ENCODE measurements around the gene KLF15.

The KLF15 gene

DNA sequence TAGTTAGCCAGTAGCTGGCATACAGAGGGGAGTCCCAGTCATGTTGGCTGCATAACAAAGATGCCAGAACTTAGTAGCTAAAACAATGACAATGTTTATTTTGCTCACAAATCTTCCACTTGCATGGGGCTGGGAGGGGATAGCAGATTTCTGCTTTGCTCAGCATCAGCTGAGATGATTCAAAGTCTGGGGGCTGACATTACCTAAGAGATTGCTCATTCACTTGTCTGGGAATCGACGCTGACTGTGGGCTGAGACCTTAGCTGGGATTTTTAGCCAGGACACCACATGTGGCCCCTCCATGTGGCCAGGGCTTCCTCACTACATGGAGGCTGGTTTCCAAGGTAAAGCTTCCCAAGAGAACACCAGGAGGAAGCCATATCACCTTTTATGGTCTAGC, 24.8 kb upstream of the KLF15 start:
- 43% methylated on average over 2 of the region's 2 CpGs for WGBS
- Histone ChIP-seq H3K36me3 (ENCODE audit: insufficient read depth, low read length) (no peaks in the 10 kb centered on the region), H3K4me1 (ENCODE audit: insufficient read depth, low read length) (no peaks in the 10 kb centered on the region), H3K27ac (ENCODE audit: low read depth, low read length) (no peak overlapping the region), H3K27me3 (ENCODE audit: insufficient read depth, low read length) (no peaks in the 10 kb centered on the region), H3K4me3 (ENCODE audit: low read length) (no peak overlapping the region), H3K9ac (ENCODE audit: low read depth, low read length) (no peak overlapping the region), H3K9me3 (ENCODE audit: insufficient read depth, low read depth, low read length) (no peaks in the 10 kb centered on the region)

DNA sequence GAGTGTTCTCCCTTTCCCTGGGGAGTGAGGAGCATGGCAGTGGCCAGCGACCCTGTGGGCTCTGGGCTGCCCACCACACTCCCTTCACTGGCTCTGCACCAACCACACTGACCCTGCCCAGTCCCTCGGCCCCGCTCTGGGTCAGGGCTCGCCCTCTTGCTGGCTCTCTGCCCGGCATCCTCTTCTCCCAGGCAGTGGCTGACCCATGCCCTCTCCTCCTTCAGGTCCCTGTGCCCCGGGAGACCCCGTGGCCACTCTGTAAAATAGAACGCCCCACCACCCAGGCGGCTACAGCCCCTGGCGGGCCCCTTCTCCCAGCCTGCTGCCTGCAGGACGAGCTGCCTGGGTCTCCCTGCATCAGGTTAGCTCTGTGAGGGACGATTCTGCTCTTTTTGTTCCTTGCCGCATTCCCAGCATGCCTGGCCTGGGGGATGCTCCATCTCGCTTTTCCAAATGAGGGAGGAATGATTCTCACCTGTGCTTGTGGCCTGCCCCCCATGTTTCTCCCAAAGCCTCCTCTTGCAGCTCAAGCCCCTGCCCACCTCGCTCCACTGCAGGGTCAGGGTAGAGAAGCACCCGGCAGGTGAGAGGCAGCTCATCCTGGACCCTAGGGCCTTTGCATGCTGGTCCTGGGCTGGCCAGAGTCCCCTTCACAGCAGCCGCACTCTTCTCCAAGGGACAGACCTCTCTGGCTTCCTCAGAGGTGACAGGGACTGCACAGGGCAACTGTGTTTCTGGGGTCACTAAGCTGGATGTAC, 23.0 kb upstream of the KLF15 start:
- WGBS = 86% methylated on average over 17 of the region's 17 CpGs
- Histone ChIP-seq H3K4me1 (ENCODE audit: insufficient read depth, low read length) (no peaks in the 10 kb centered on the region), H3K4me3 (ENCODE audit: low read length) (no peak overlapping the region), H3K27ac (ENCODE audit: low read depth, low read length) (no peak overlapping the region), H3K9ac (ENCODE audit: low read depth, low read length) (no peak overlapping the region), H3K36me3 (ENCODE audit: insufficient read depth, low read length) (no peaks in the 10 kb centered on the region), H3K9me3 (ENCODE audit: insufficient read depth, low read depth, low read length) (no peaks in the 10 kb centered on the region), H3K27me3 (ENCODE audit: insufficient read depth, low read length) (no peaks in the 10 kb centered on the region)

DNA sequence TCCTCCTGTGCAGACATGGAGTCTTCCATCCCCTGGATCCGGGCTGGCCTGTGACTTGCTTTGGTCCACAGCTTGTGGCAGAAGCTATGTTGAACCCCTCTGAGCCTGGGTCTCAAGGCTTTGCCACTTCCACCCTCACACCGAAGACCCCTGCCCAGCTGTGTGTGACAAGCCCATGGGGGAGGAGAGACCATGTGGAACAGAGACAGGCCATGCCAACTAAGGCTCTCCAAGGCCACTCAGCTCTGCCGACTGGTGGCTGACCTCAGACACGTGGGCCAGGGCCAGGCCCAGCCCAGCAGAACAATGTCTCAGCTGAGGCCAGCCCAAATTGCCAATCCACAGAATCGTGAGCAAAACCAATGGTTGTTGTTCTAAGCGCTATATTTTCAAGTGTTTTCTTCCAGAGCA, 21.1 kb upstream of the KLF15 start:
- Histone ChIP-seq H3K36me3 (ENCODE audit: insufficient read depth, low read length) (no peaks in the 10 kb centered on the region), H3K4me3 (ENCODE audit: low read length) (no peak overlapping the region), H3K4me1 (ENCODE audit: insufficient read depth, low read length) (no peaks in the 10 kb centered on the region), H3K27me3 (ENCODE audit: insufficient read depth, low read length) (no peaks in the 10 kb centered on the region), H3K9me3 (ENCODE audit: insufficient read depth, low read depth, low read length) (no peaks in the 10 kb centered on the region), H3K27ac (ENCODE audit: low read depth, low read length) (no peak overlapping the region), H3K9ac (ENCODE audit: low read depth, low read length) (no peak overlapping the region)
- 92% methylated on average over 6 of the region's 6 CpGs for WGBS

DNA sequence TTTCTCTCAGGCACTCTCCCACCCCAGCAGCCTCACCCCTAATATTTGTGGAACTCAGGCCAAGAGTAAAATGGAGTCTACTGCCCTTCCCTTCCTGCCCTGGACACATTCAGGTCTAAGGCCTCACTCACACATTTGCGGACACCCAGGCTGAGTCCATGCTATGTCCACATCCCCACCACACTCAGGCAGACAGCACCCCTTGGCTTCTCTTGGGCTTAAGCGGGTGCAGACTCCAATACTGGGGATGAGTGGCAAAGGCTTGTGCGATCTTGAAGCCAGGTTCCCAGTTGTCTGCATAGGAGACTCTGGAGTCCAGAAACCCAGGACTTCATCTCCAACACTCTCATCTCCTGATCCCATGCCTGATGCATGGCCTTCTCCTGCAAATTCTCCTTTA, 20.0 kb upstream of the KLF15 start:
- Histone ChIP-seq H3K9me3 (ENCODE audit: insufficient read depth, low read depth, low read length) (no peaks in the 10 kb centered on the region), H3K36me3 (ENCODE audit: insufficient read depth, low read length) (no peaks in the 10 kb centered on the region), H3K27me3 (ENCODE audit: insufficient read depth, low read length) (no peaks in the 10 kb centered on the region), H3K27ac (ENCODE audit: low read depth, low read length) (no peak overlapping the region), H3K9ac (ENCODE audit: low read depth, low read length) (no peak overlapping the region), H3K4me1 (ENCODE audit: insufficient read depth, low read length) (no peaks in the 10 kb centered on the region), H3K4me3 (ENCODE audit: low read length) (no peak overlapping the region)
- 96% methylated on average over 3 of the region's 3 CpGs for WGBS

DNA sequence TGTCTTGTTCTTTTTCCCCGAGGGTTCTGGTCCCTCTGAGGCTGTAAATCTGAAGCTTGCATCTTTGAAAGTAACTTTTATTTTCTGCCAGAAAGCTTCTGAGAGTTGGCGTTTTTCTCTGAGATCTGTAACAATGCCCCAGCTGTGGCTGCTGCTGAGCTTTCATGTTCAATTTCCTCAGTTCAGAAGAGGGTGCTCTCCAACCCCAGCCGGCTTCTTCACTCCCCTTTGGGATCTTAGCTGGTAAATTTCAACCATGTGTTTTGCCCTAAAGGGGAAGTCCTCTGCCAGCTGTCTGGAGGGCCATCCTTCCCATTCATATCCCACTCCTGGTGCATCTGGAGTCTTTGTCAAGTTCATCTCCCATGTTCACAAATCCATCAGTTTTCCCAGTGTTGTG, 19.2 kb upstream of the KLF15 start:
- Histone ChIP-seq H3K4me3 (ENCODE audit: low read length) (no peak overlapping the region), H3K9me3 (ENCODE audit: insufficient read depth, low read depth, low read length) (no peaks in the 10 kb centered on the region), H3K27me3 (ENCODE audit: insufficient read depth, low read length) (no peaks in the 10 kb centered on the region), H3K4me1 (ENCODE audit: insufficient read depth, low read length) (no peaks in the 10 kb centered on the region), H3K9ac (ENCODE audit: low read depth, low read length) (no peak overlapping the region), H3K27ac (ENCODE audit: low read depth, low read length) (no peak overlapping the region), H3K36me3 (ENCODE audit: insufficient read depth, low read length) (no peaks in the 10 kb centered on the region)
- 66% methylated on average over 3 of the region's 3 CpGs for WGBS

DNA sequence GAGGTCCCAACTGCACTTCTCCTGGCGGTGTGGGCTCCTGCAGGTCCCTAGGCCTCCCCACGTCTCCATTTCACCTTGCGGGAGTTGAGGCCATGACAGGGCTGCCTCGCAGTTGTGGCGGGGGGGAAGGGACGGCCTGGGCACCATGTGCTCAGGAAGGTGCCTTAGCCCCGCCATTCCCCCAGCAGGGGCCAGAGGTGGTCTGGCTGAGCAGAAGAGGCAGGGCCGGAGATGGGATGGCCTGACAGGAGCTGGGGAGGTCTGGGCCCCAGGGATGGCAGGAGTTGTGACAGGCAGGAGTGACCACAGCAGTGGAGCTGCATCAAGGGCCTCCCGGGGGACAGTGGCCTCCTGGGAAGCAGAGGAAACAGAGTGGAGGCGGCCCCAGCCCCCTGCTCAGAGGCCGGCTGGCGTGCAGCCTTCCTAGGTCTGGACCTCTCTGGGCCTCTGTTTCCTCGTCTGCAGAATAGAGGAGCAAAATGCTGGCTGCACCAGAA, 18.7 kb upstream of the KLF15 start:
- WGBS = 82% methylated on average over 13 of the region's 13 CpGs
- no peak overlapping the region for H3K9ac ChIP-seq (ENCODE audit: low read depth, low read length)
- no peak overlapping the region for H3K4me3 ChIP-seq (ENCODE audit: low read length)
- no peaks in the 10 kb centered on the region for H3K4me1 ChIP-seq (ENCODE audit: insufficient read depth, low read length)
- H3K27me3 ChIP-seq (ENCODE audit: insufficient read depth, low read length) = no peaks in the 10 kb centered on the region
- H3K36me3 ChIP-seq (ENCODE audit: insufficient read depth, low read length) = no peaks in the 10 kb centered on the region
- H3K27ac ChIP-seq (ENCODE audit: low read depth, low read length) = no peak overlapping the region
- H3K9me3 ChIP-seq (ENCODE audit: insufficient read depth, low read depth, low read length) = no peaks in the 10 kb centered on the region

DNA sequence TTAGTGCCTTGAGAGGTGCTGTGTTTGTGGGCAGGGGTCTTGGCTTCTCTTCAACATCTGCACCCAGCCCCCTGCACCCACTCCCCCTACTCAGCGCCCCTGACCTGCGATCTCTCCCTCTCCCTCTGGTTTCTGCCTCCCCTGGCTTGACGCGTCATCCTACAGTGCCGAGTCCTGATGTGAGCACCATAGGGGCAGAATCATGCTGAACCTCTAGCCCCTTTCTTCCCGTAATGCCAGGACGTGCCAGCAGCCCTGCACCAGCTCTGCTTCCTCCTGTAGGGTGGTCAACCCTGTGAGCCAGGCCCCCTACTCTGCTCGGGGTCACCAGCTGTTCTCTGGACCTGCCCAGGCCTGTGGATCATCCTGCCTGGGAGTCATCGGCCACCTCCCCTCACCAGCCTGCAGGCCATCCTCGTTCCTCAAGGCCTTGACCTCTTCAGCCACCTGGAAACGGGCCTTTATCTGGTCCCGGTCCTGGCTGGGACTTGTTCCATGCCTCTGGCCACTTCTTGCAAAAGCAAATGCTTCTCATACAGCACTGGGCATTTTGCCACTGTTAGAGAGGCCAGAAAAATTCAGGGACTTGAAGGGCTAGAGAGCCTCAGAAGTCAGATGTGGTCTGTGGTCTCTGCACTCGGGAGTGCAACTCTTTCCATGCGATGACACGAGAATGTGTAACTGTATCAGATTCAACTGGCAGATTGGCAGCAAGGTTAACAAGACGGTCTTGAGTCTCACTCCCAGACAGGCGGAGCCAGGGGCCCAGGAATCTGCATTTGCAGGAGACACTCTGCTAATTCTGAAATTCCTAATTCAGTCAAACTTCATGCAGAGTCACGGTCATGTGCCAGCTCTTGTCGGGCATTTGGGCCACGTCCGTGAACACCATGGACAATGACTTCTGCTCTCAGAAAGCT, 16.7 kb upstream of the KLF15 start:
- Histone ChIP-seq H3K9ac (ENCODE audit: low read depth, low read length) (no peak overlapping the region), H3K27ac (ENCODE audit: low read depth, low read length) (no peak overlapping the region), H3K9me3 (ENCODE audit: insufficient read depth, low read depth, low read length) (no peaks in the 10 kb centered on the region), H3K27me3 (ENCODE audit: insufficient read depth, low read length) (no peaks in the 10 kb centered on the region), H3K4me3 (ENCODE audit: low read length) (no peak overlapping the region), H3K4me1 (ENCODE audit: insufficient read depth, low read length) (no peaks in the 10 kb centered on the region), H3K36me3 (ENCODE audit: insufficient read depth, low read length) (no peaks in the 10 kb centered on the region)
- WGBS = 91% methylated on average over 21 of the region's 21 CpGs

DNA sequence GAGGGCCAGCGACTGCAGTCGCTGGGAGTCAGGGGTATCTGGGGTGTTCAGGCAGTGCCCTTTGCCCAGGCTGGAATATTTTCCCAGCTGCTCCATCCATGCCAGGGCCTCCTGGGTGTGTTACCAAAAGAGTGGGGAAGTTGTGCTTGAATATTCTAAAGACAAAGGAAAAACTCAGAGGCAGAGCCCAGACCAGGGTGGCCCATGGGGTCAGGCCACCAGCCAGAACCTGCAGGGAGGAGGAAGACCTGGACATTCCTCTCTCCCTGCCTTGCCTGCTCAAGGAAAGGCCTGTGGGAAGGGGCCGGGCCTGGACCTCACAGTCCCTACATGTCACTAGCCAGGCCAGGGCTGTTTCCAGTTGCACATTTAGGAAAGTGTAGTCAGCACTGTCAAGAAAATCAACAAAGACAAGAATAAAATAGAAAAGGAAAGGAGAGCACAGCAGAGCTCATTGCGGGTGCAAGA, 16.0 kb upstream of the KLF15 start:
- WGBS = 95% methylated on average over 4 of the region's 4 CpGs

DNA sequence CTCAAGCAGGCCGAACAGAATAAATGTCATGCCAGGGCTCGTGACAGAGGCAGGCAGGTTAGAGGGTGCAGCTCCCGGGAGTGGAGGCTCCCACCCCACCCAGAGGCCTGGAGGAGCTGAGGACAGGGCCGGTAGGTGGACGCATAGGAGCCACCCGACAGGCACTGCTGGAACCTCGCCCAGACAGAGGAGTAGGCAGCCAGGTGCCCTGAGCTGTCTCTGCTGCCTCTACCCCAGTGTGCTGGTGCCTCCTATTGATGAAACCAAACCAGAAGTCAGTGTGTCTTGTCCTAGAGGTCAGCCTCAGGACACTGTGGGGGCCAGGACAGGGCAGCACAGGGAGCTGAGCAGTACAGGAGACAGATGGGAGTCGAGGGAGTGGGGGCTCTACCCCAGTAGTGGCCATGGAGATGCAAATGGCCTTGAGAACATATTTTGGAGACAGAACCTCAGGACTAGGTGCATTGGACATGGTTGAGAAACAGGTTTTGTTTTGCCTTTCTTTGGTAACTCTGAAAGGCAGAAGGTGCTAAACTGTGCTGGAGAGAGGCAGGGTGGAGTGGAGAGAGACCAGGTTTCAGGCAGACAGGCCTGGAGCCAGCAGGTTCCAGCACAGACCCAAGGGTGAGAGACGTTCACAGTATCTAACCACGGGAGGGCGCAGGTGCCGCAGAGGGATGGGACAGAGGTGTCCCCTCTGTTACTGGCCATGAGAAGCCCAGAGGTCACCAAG, 15.4 kb upstream of the KLF15 start:
- WGBS = 91% methylated on average over 12 of the region's 12 CpGs
- no peaks in the 10 kb centered on the region for H3K9me3 ChIP-seq (ENCODE audit: insufficient read depth, low read depth, low read length)

More for the DNA sequence above, 16.0 kb upstream of the KLF15 start:
- Histone ChIP-seq H3K9ac (ENCODE audit: low read depth, low read length) (no peak overlapping the region), H3K4me3 (ENCODE audit: low read length) (no peak overlapping the region), H3K4me1 (ENCODE audit: insufficient read depth, low read length) (no peaks in the 10 kb centered on the region), H3K9me3 (ENCODE audit: insufficient read depth, low read depth, low read length) (no peaks in the 10 kb centered on the region), H3K36me3 (ENCODE audit: insufficient read depth, low read length) (no peaks in the 10 kb centered on the region), H3K27me3 (ENCODE audit: insufficient read depth, low read length) (no peaks in the 10 kb centered on the region), H3K27ac (ENCODE audit: low read depth, low read length) (no peak overlapping the region)

DNA sequence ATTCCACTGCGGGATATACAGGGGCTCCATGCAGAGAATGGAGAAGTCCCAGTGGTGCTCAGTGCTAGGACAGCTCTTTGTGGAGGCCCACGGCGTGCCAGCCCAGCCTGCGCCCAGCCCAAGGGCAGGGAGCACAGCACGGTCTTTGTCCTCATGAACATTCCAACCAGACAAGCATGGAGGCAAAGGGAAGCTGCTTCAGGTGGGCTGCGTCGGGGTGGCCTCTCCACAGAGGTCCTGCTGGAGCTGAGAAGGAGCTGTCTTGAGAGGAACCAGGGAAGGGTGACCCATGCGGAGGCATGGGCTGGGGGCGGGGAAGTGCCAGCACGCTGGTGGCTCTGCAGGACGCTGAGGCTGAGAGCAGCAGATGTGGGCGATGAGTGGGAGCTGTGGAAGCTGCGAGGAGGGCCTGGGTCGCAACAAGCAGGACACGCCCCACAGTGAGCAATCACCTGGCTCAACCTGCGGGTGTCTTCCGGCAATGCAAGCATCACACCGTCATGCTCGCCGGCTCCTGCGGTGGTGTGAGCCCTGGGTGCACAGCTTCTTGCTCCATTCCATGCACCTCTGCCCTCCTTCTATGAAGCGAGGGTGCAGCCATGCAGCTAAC, 14.0 kb upstream of the KLF15 start:
- Histone ChIP-seq H3K27me3 (ENCODE audit: insufficient read depth, low read length) (no peaks in the 10 kb centered on the region), H3K27ac (ENCODE audit: low read depth, low read length) (no peak overlapping the region), H3K36me3 (ENCODE audit: insufficient read depth, low read length) (no peaks in the 10 kb centered on the region), H3K9ac (ENCODE audit: low read depth, low read length) (no peak overlapping the region), H3K4me1 (ENCODE audit: insufficient read depth, low read length) (no peaks in the 10 kb centered on the region), H3K9me3 (ENCODE audit: insufficient read depth, low read depth, low read length) (no peaks in the 10 kb centered on the region), H3K4me3 (ENCODE audit: low read length) (no peak overlapping the region)
- WGBS = 91% methylated on average over 22 of the region's 22 CpGs

More for the DNA sequence above, 15.4 kb upstream of the KLF15 start:
- H3K36me3 ChIP-seq (ENCODE audit: insufficient read depth, low read length) = no peaks in the 10 kb centered on the region
- H3K27ac ChIP-seq (ENCODE audit: low read depth, low read length) = no peak overlapping the region
- H3K4me1 ChIP-seq (ENCODE audit: insufficient read depth, low read length) = no peaks in the 10 kb centered on the region
- no peak overlapping the region for H3K4me3 ChIP-seq (ENCODE audit: low read length)
- H3K9ac ChIP-seq (ENCODE audit: low read depth, low read length) = no peak overlapping the region
- no peaks in the 10 kb centered on the region for H3K27me3 ChIP-seq (ENCODE audit: insufficient read depth, low read length)
